ENCODE measurements around the gene SPHK1.

The SPHK1 gene

GRCh38 chr17:76363107-76363842, 21.1 kb upstream of the SPHK1 start:
- no peak for DNase-seq (ENCODE audit: low read depth in 2 of 2)

- no peak for DNase-seq (ENCODE audit: low read depth in 2 of 2)
These were observed 19.0 kb upstream of the SPHK1 start for GRCh38 chr17:76365256-76365903.

- DNase-seq (ENCODE audit: low read depth in 2 of 2) = no peak
These were observed 18.2 kb upstream of the SPHK1 start for GRCh38 chr17:76366247-76366646.

- DNase-seq (ENCODE audit: low read depth in 2 of 2) = no peak
These were observed 16.8 kb upstream of the SPHK1 start for GRCh38 chr17:76367642-76368041.

GRCh38 chr17:76368545-76368944, 15.9 kb upstream of the SPHK1 start:
- DNase-seq (ENCODE audit: low read depth in 2 of 2) = no peak

- DNase-seq (ENCODE audit: low read depth in 2 of 2) = no peak
These were observed 15.0 kb upstream of the SPHK1 start for GRCh38 chr17:76369379-76369778.

- no peak for DNase-seq (ENCODE audit: low read depth in 2 of 2)
These were observed 14.6 kb upstream of the SPHK1 start for GRCh38 chr17:76369804-76370203.

GRCh38 chr17:76370261-76370993, 14.0 kb upstream of the SPHK1 start:
- DNase-seq (ENCODE audit: low read depth in 2 of 2) = no peak

GRCh38 chr17:76371656-76372628, 12.5 kb upstream of the SPHK1 start:
- no peak for DNase-seq (ENCODE audit: low read depth in 2 of 2)

- DNase-seq (ENCODE audit: low read depth in 2 of 2) = no peak
These were observed 7.9 kb upstream of the SPHK1 start for GRCh38 chr17:76376318-76377133.

GRCh38 chr17:76378548-76379274, 5.7 kb upstream of the SPHK1 start:
- DNase-seq (ENCODE audit: low read depth in 2 of 2) = no peak

GRCh38 chr17:76379275-76379641, 5.2 kb upstream of the SPHK1 start:
- no peak for DNase-seq (ENCODE audit: low read depth in 2 of 2)

GRCh38 chr17:76379646-76380376, 4.6 kb upstream of the SPHK1 start:
- no peak for DNase-seq (ENCODE audit: low read depth in 2 of 2)

GRCh38 chr17:76381633-76382350, 2.6 kb upstream of the SPHK1 start:
- DNase-seq (ENCODE audit: low read depth in 2 of 2) = no peak

- DNase-seq (ENCODE audit: low read depth in 2 of 2) = no peak
These were observed 2.0 kb upstream of the SPHK1 start for GRCh38 chr17:76382351-76382802.

- DNase-seq (ENCODE audit: low read depth in 2 of 2) = peak; percentile 53 to 62
These were observed 1.4 kb upstream of the SPHK1 start for GRCh38 chr17:76382803-76383545.

GRCh38 chr17:76383546-76384221, 725 bp upstream of the SPHK1 start:
- DNase-seq (ENCODE audit: low read depth in 2 of 2) = peak in 1 of 2 donors; percentile 33

Data from stimulated activated CD8-positive, alpha-beta memory T cell treated with anti-CD3 and anti-CD28 coated beads, Interleukin-15, amount 100 ng/mL, for 48 hours (primary cell).